WI38 (cell line): Measurements from ENCODE around the gene IFITM2.
A peak's percentile ranks its signal among the peaks of the same experiment; 100 is the strongest.

ENCODE experiments used
- H3K4me3 ChIP-seq: 2 replicates; pipeline ENCODE4 v1.5.1; 2011; ENCODE audit warnings: low read depth, mild to moderate bottlenecking, control low read depth, low read length
- TF ChIP-seq, protein P1 (sequence below): IDR thresholded peaks from 2 replicates; pipeline ENCODE4 v1.5.1; 2012; ENCODE audit warnings: low read depth, mild to moderate bottlenecking, control low read depth, low read length

The IFITM2 gene

DNA sequence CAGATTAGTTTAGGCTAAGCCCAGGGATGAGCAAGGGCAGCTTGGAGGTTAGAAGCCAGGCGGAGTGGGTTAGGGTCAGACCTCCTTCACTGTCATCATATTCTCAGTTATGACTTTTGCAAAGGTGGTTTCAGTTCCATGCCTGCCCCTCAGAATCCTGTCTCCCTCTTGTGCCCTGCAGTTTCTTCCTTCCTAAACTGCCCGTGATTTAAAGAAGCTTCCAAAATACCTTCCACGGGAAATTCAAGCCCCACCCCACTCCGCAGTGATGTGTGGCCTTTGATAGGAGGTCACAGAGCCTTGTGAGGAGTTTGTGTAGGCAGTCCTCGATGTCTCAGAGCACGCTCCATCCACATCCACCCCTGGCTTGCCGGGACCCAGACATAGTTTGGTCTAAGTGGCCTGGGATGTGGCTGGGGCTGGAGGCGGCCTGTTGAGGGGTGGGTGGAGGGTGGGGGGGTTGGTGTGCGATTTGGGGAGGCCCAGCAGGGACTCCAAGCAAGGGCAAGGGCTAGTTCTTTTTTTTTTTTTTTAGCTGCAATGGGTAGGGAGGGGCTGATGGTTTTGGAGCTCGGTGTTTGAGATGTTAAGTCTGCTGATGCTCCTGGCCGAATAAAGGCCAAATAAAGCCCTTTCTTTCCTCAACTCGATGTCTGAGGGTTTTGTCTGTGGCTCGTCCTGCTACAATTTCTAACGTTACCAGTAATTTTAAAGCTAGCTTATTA, 4.6 kb downstream of the IFITM2 start:
- TF ChIP-seq, protein P1, sequence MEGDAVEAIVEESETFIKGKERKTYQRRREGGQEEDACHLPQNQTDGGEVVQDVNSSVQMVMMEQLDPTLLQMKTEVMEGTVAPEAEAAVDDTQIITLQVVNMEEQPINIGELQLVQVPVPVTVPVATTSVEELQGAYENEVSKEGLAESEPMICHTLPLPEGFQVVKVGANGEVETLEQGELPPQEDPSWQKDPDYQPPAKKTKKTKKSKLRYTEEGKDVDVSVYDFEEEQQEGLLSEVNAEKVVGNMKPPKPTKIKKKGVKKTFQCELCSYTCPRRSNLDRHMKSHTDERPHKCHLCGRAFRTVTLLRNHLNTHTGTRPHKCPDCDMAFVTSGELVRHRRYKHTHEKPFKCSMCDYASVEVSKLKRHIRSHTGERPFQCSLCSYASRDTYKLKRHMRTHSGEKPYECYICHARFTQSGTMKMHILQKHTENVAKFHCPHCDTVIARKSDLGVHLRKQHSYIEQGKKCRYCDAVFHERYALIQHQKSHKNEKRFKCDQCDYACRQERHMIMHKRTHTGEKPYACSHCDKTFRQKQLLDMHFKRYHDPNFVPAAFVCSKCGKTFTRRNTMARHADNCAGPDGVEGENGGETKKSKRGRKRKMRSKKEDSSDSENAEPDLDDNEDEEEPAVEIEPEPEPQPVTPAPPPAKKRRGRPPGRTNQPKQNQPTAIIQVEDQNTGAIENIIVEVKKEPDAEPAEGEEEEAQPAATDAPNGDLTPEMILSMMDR = no peak
- no peak overlapping the region for H3K4me3 ChIP-seq

DNA sequence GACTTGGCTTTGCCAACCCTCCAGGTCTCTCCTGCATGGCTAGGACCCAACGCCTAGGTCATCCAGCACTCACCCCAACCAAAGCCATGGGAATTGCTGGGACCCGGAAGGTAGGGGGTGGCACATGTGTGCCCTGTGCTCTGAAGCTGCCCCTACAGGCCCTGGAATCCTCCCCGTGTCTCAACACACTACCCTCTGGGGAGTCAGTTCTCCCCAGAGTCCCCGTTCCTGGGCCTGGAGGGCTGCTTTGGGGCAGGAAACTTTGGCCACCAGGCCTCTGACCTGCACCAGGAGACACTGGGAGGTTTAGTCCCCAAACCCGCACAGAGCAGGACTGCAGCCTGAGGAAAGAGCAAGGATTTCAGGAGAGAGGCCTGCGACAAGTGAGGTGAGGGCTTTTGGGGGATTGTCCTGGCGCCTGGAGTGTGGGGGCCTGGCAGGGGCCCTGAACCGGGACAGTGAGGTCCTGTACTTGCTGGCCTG, 5.7 kb downstream of the IFITM2 start:
- TF ChIP-seq, protein P1 = no peak
- H3K4me3 ChIP-seq = peak overlapping the region; percentile 67

GRCh38 chr11:313787-314553, 6.4 kb downstream of the IFITM2 start, which contains the start of gene IFITM1:
Gene IFITM1, plus strand, starts transcription at chr11:314040. Its CDS starts 131 bp downstream, at chr11:314171.
- H3K4me3 ChIP-seq = peak within 1 kb of the TSS; percentile 67
- TF ChIP-seq, protein P1 = no peak

DNA sequence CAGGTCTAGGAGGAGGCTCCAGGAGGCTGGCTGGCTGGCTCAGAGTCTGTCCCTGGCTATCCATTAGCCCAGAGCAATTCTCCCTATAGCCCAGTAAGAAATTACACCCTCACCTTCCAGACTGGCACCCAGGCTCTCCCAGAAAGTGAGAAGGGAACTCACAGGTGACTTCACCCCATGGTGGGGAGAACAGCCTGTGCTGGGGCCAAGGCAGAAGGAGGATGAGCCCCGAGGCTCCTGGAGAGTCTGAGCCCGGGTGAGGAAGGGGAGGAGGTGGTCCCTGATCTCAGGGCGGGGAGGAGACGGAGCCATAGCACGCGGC, 6.9 kb downstream of the IFITM2 start:
- peak overlapping the region; percentile 67 for H3K4me3 ChIP-seq

- H3K4me3 ChIP-seq = peak overlapping the region; percentile 67
- TF ChIP-seq, protein P1 = no peak
Measured at GRCh38 chr11:315051-315481, 7.5 kb downstream of the IFITM2 start.

DNA sequence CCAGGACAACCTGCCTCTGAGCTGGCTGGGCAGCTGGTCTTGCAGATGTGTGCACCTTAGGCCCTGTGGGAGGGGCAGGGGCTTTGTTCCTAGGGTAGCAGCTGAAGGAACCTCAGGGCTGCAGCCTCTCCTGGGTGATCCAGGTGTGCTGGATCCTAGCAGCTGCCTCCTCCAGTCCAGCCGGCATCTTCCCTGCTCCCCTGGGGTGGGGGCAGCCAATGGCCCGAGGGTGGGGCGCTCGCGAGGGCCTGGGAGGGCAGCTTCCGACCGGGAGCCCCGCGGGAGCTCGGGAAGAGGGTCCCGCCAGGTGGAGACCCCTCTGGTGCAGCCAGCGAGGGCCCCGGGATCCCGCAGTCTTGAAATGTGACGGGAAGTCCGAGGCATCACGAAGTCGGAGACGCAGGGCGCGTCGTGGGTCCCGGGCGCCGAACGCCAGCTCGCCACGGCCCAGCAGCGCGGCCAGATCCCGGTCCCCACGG, 7.9 kb downstream of the IFITM2 start:
- TF ChIP-seq, protein P1 = no peak
- peak overlapping the region; percentile 67; the same call in 1 of the 2 replicates for H3K4me3 ChIP-seq

- TF ChIP-seq, protein P1 = no peak
- no peak overlapping the region for H3K4me3 ChIP-seq
Measured at GRCh38 chr11:316031-316701, 8.6 kb downstream of the IFITM2 start.
